Common myeloid progenitor, CD34-positive (primary cell): Measurements from ENCODE around the gene MSANTD4.

Experiments used
- CTCF ChIA-PET: fragments of 350-600 bp; sonication (Branson Sonifier 250); formaldehyde crosslinking; loops from one replicate; lab custom pipeline; 2021; ENCODE audit warnings: antibody characterized with exemption; lab: Charles Lee
- POLR2A ChIA-PET: fragments of 350-600 bp; sonication (Branson Sonifier 250); formaldehyde crosslinking; loops from one replicate; lab custom pipeline; 2021; ENCODE audit warnings: antibody characterized with exemption; lab: Charles Lee
- DNase-seq, 3 donors: peaks; one replicate each; pipeline versions ENCODE4 v3.0.0 to v3.0.0-alpha.2; 2013
- H3K27ac ChIP-seq, 2 experiments: 1 replicate in 1 of 2; 2 replicates in 1 of 2; pipeline ENCODE4 v1.7.0; 2013; ENCODE audit warnings: inconsistent platforms in 2 of 2, low read length in 2 of 2, mild to moderate bottlenecking in 2 of 2, low read depth in 1 of 2, moderate library complexity in 1 of 2; ENCODE audit not compliant: severe bottlenecking in 2 of 2, insufficient read depth in 1 of 2, poor library complexity in 1 of 2
- H3K27me3 ChIP-seq, 5 experiments: replicated peaks in 2 of 5; 1 replicate in 3 of 5; 2 replicates in 2 of 5; pipeline versions ENCODE4 v1.6.1 to v1.7.0; 2013; ENCODE audit warnings: low read length in 4 of 5, mild to moderate bottlenecking in 2 of 5, moderate library complexity in 2 of 5, inconsistent platforms in 1 of 5; ENCODE audit not compliant: insufficient read depth in 5 of 5, control insufficient read depth in 4 of 5
- H3K36me3 ChIP-seq, 4 experiments: 1 replicate in 2 of 4; 2 replicates in 2 of 4; pipeline versions ENCODE4 v1.6.1 to v1.7.0; 2013; ENCODE audit warnings: low read length in 3 of 4, control low read depth in 1 of 4, mild to moderate bottlenecking in 1 of 4; ENCODE audit not compliant: control insufficient read depth in 4 of 4, insufficient read depth in 4 of 4
- H3K4me1 ChIP-seq, 4 experiments: 1 replicate in 3 of 4; 2 replicates in 1 of 4; pipeline versions ENCODE4 v1.6.1 to v1.7.1; 2013; ENCODE audit warnings: low read length in 3 of 4, mild to moderate bottlenecking in 3 of 4, control low read depth in 1 of 4, inconsistent platforms in 1 of 4, moderate library complexity in 1 of 4; ENCODE audit not compliant: control insufficient read depth in 4 of 4, insufficient read depth in 4 of 4; ENCODE audit errors: control extremely low read depth in 1 of 4
- H3K4me3 ChIP-seq, 7 experiments: 1 replicate in 4 of 7; 2 replicates in 3 of 7; pipeline versions ENCODE4 v1.5.1 to v1.7.0; 2013; ENCODE audit warnings: mild to moderate bottlenecking in 7 of 7, low read length in 6 of 7, moderate library complexity in 6 of 7, inconsistent platforms in 2 of 7, low read depth in 2 of 7, control low read depth in 1 of 7; ENCODE audit not compliant: insufficient read depth in 4 of 7, control insufficient read depth in 1 of 7; ENCODE audit errors: extremely low read depth in 1 of 7
- H3K9me3 ChIP-seq, 5 experiments: 1 replicate in 4 of 5; 2 replicates in 1 of 5; pipeline versions ENCODE4 v1.6.1 to v1.7.1; 2013; ENCODE audit warnings: low read length in 4 of 5, mild to moderate bottlenecking in 2 of 5, inconsistent platforms in 1 of 5, low read depth in 1 of 5, moderate library complexity in 1 of 5; ENCODE audit not compliant: control insufficient read depth in 4 of 5, insufficient read depth in 2 of 5; ENCODE audit errors: control extremely low read depth in 1 of 5
- WGBS: methylation state at CpG from one replicate; pipeline ENCODE4 v1.1.5; 2013; ENCODE audit not compliant: insufficient coverage; 5-methylcytosine and 5-hydroxymethylcytosine counted together

Gene MSANTD4

DNA sequence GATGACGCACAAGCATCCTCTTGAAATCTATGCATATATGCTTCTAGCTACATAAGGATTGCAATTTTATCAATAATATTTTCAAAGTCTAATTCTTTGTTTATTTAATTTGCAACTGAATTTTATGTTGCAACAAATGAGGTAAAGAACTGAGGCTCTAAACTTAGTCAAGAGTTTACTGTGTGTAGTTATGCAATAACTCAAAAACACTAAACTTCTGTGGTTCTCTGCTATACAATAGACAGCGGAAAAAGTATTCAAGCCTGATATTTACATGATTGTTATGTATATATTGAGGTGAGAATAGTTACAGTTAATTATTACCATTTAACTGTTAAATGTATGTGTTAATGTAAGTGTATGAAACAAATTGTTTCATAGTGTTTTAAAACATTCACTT, 32.9 kb downstream of the MSANTD4 start:
- DNase-seq = no peak
- CTCF ChIA-PET = no interaction called here
- H3K27ac ChIP-seq = no peak overlapping the region
- POLR2A ChIA-PET = no interaction called here
- H3K4me1 ChIP-seq = peaks cover 0 to 3% (median 0%) of the 10 kb centered on the region in 4 experiments
- peaks cover 0 to 3% (median 0%) of the 10 kb centered on the region in 5 experiments for H3K9me3 ChIP-seq
- H3K27me3 ChIP-seq = no peaks in the 10 kb centered on the region
- H3K36me3 ChIP-seq = peaks cover 0 to 2% (median 0%) of the 10 kb centered on the region in 4 experiments
- H3K4me3 ChIP-seq = no peak overlapping the region
- no CpG with 5 or more reads among the region's 2 CpGs for WGBS

DNA sequence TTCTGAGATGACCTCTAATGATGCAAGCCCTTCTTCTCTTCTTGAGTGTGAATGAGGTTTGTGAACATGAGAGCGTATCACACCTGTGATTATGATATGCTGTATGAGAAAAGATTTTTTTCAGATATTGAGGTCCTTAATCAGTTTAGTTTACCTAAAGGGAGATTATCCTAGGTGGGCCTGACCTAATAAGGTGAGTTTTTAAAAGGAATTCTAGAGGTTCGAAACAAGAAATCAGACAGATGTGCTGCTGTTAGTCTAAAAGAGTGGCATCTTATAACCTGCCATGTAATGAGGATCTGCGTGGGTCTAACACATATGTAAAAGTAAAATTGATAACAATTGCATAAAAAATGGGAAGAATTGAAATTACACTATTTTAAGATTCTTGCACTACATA, 33.8 kb downstream of the MSANTD4 start:
- peaks cover 0 to 3% (median 0%) of the 10 kb centered on the region in 4 experiments for H3K4me1 ChIP-seq
- POLR2A ChIA-PET = no interaction called here
- peaks cover 0 to under 1% (median 0%) of the 10 kb centered on the region in 4 experiments for H3K36me3 ChIP-seq
- no peak for DNase-seq
- H3K9me3 ChIP-seq = no peaks in the 10 kb centered on the region
- WGBS = 100% methylated on average over 1 of the region's 3 CpGs
- H3K4me3 ChIP-seq = no peak overlapping the region
- H3K27ac ChIP-seq = no peak overlapping the region
- CTCF ChIA-PET = no interaction called here
- peaks cover 0 to 1% (median 0%) of the 10 kb centered on the region in 5 experiments for H3K27me3 ChIP-seq

DNA sequence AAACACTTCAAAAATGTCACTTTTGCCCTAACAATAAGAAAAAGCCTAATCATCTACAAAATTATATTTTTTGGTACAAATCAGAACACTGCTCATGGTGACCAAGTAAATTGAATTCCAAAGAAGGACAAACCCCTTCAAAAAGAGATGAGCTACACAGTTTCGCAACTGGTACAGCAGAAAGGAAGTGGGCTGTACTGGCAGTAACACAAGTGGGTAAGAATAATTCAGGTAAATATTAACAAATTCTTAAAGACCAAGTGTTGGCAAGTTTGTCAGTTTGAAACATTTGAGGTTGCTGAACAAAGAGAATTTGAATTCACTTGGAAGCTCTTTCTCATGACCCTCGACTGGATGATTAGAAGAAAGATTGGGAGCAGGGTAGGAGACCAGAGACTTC, 35.5 kb downstream of the MSANTD4 start:
- POLR2A ChIA-PET = interaction anchor here (1.1 kb wide), 1 partner anchor 14 kb away, joined by 3 read pairs; no protein-coding TSS in a partner anchor
- Histone ChIP-seq H3K36me3 (no peaks in the 10 kb centered on the region), H3K4me3 (no peak overlapping the region), H3K4me1 (peaks cover 0 to 3% (median 0%) of the 10 kb centered on the region in 4 experiments), H3K9me3 (no peaks in the 10 kb centered on the region), H3K27me3 (peaks cover 0 to 1% (median 0%) of the 10 kb centered on the region in 5 experiments), H3K27ac (no peak overlapping the region)
- DNase-seq = no peak
- CTCF ChIA-PET = no interaction called here
- WGBS = 67% methylated on average over 1 of the region's 2 CpGs

DNA sequence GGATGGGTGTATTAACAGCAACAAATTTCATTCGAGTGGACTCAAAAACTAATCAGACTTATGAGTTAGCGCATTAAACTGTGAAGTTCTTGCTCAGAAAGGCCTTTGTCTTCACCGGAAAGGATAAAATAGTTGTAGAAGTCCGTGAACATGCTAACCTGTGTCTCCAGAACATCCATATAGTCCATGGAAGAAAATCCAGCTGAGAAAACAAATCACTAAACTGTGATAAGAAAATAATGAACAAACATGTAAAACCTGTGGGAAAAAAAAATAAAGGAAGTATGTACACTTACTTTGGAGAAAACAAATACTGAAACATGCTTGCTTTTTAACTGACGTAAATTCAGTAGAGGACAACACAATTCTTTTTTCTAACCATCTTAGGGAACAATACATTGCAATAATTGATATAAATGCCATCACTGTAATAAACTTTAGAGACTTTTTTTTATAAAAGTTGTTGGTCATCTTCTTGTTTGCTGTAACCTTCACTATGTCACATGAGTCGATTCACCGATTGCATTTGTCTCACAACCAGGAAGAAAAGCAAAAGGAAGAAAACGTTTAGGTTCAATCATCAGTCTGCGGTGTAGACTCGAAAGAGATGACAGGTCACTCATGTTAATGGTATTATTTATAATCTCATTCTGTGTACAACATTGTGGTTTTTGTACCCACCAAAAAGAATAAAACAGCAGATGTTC, 41.9 kb downstream of the MSANTD4 start:
- CTCF ChIA-PET = no interaction called here

DNA sequence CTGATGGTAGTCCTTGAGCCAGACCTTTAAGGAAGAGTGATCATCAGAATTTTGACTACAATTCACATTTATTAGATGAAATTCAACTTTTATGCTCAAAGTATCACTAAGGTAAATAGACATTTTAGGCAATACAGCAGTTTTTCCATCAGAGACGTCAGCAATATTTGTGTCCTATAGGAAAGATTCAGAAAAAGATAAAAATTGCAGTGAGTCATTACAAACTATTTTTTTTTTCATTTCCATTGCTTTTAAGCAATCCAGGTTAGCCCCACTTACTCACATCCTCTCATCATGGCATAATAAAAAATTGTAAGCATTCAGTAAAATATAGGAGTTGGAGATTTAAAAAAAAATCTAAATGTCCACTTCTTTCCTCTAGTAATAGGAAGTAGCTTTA, 46.9 kb downstream of the MSANTD4 start:
- no peaks in the 10 kb centered on the region for H3K27me3 ChIP-seq
- H3K4me3 ChIP-seq = no peak overlapping the region
- no peaks in the 10 kb centered on the region for H3K4me1 ChIP-seq
- no CpG with 5 or more reads among the region's 1 CpG for WGBS
- ChIA-PET CTCF (no interaction called here), POLR2A (no interaction called here)
- no peak overlapping the region for H3K27ac ChIP-seq
- DNase-seq = no peak
- peaks cover 0 to 1% (median 0%) of the 10 kb centered on the region in 5 experiments for H3K9me3 ChIP-seq
- no peaks in the 10 kb centered on the region for H3K36me3 ChIP-seq

More for the DNA sequence above, 41.9 kb downstream of the MSANTD4 start:
- no peak overlapping the region for H3K4me3 ChIP-seq
- peaks cover 0 to 1% (median 0%) of the 10 kb centered on the region in 5 experiments for H3K27me3 ChIP-seq
- DNase-seq = no peak
- 91% methylated on average over 5 of the region's 10 CpGs for WGBS
- H3K4me1 ChIP-seq = no peaks in the 10 kb centered on the region
- H3K9me3 ChIP-seq = peaks cover 0 to 1% (median 0%) of the 10 kb centered on the region in 5 experiments
- POLR2A ChIA-PET = interaction anchor here (0.6 kb wide), 1 partner anchor 213 kb away, joined by 3 read pairs; no protein-coding TSS in a partner anchor
- H3K36me3 ChIP-seq = no peaks in the 10 kb centered on the region
- no peak overlapping the region for H3K27ac ChIP-seq

DNA sequence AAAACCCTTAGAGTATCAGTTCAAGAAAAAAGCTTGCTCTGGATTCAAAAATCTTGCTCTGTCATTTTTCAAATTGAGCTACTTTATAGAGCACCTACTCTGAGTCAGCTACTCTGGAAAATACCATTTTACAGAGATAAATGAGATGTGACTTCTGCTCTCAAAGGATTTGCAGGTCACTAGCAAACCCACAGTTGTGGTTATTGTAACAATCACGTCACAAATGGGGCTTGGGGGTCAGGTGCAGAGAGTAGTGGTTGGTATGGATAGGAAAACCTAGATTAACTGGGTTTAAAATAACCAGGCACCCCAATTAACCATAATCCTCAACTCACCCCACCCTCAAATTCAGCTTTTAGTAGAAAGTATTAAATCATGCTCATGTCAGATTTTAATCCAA, 52.3 kb downstream of the MSANTD4 start:
- CTCF ChIA-PET = no interaction called here
- H3K27me3 ChIP-seq = no peaks in the 10 kb centered on the region
- no CpG with 5 or more reads among the region's 1 CpG for WGBS
- H3K27ac ChIP-seq = no peak overlapping the region
- H3K9me3 ChIP-seq = peaks cover 0 to 1% (median 0%) of the 10 kb centered on the region in 5 experiments
- DNase-seq = no peak
- no peaks in the 10 kb centered on the region for H3K36me3 ChIP-seq
- H3K4me1 ChIP-seq = no peaks in the 10 kb centered on the region
- POLR2A ChIA-PET = no interaction called here
- no peak overlapping the region for H3K4me3 ChIP-seq

DNA sequence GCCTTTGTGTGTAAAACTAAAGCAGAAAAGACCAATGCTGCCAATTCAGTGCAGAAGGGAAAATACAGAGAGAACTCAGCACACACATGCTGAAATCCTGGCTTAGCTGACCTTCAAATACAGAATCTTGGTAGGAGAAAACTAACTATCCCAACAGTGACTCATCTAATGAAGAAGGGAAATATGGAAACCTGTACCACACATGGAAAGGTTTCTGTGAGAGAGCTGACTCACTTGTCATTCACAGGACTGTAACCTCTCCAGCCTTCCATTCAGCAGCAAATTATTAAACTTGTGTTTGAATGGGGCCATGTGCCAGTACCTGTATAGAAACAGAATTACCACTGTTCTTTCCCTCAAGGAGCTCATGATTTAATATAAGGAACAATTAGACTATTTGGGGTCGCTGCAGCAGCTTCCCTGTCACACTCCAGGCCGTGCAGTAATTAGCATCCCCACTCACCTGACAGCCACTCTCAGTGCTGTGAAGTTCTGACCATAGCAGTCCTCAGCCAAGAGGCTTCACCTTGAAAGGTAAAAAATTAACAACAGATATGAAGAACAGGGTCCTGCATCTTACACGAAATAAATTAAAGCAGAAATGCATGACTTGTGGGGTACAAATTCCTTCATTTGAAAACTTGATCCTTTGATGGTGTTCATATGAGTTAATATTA, 53.9 kb downstream of the MSANTD4 start:
- Histone ChIP-seq H3K27me3 (no peaks in the 10 kb centered on the region), H3K27ac (no peak overlapping the region), H3K36me3 (no peaks in the 10 kb centered on the region), H3K4me1 (no peaks in the 10 kb centered on the region), H3K9me3 (peaks cover 0 to 1% (median 0%) of the 10 kb centered on the region in 5 experiments), H3K4me3 (no peak overlapping the region)
- ChIA-PET CTCF (no interaction called here), POLR2A (no interaction called here)
- 94% methylated on average over 3 of the region's 3 CpGs for WGBS
- no peak for DNase-seq
